ENCODE data around the gene GPX7. TPM values are rescaled to one million over a fixed set of nuclear protein-coding genes. Genes with fewer than 3 reads are reported as not detected.
A peak's percentile ranks its signal among the peaks of the same experiment; 100 is the strongest.
"Not testable (repeated sequence)": the region's sequence is repeated elsewhere in the genome, so short reads cannot be mapped to it uniquely, and the experiment has no call there.

Gene GPX7
- total RNA-seq (2014; rRNA removed; shearing (Covaris generic)), result not detected in 2 replicates

GRCh38 chr1:52601991-52602855 is at the start of gene GPX7:
GPX7 (plus strand) TSS chr1:52602371; CDS start chr1:52602410, 39 bp downstream.
- in situ Hi-C loops (cut with HindIII; ENCODE audit: low sequenced_read_pairs), result no loop called here
- peak; percentile 44 for DNase-seq (ENCODE audit: low spot score)

GRCh38 chr1:52552505-52553361 is 49.4 kb upstream of the GPX7 start, which contains the start of gene TUT4:
TUT4 (minus strand) TSS chr1:52553092; CDS start chr1:52526280, 26,812 bp downstream.
- peak; percentile 83 for DNase-seq (ENCODE audit: low spot score)
- in situ Hi-C loops (cut with HindIII; ENCODE audit: low sequenced_read_pairs), result no loop called here

- in situ Hi-C loops (cut with HindIII; ENCODE audit: low sequenced_read_pairs), result no loop called here
- peak; percentile 69 for DNase-seq (ENCODE audit: low spot score)
These were observed 48.6 kb upstream of the GPX7 start for GRCh38 chr1:52553362-52554266.

- DNase-seq (ENCODE audit: low spot score), result peak; percentile 21
- in situ Hi-C loops (cut with HindIII; ENCODE audit: low sequenced_read_pairs), result no loop called here
These were observed 47.9 kb upstream of the GPX7 start for GRCh38 chr1:52554267-52554640.

GRCh38 chr1:52554756-52555155 is 47.4 kb upstream of the GPX7 start:
- no peak for DNase-seq (ENCODE audit: low spot score)
- in situ Hi-C loops (cut with HindIII; ENCODE audit: low sequenced_read_pairs), result no loop called here

GRCh38 chr1:52556641-52557360 is 45.4 kb upstream of the GPX7 start:
- in situ Hi-C loops (cut with HindIII; ENCODE audit: low sequenced_read_pairs), result no loop called here
- DNase-seq (ENCODE audit: low spot score), result no peak

- DNase-seq (ENCODE audit: low spot score), result no peak
- in situ Hi-C loops (cut with HindIII; ENCODE audit: low sequenced_read_pairs), result no loop called here
These were observed 43.2 kb upstream of the GPX7 start for GRCh38 chr1:52558941-52559340.

GRCh38 chr1:52559875-52560274 is 42.3 kb upstream of the GPX7 start:
- in situ Hi-C loops (cut with HindIII; ENCODE audit: low sequenced_read_pairs), result no loop called here
- no peak for DNase-seq (ENCODE audit: low spot score)

- no peak for DNase-seq (ENCODE audit: low spot score)
- in situ Hi-C loops (cut with HindIII; ENCODE audit: low sequenced_read_pairs), result no loop called here
These were observed 39.4 kb upstream of the GPX7 start for GRCh38 chr1:52562766-52563165.

- DNase-seq (ENCODE audit: low spot score), result no peak
- in situ Hi-C loops (cut with HindIII; ENCODE audit: low sequenced_read_pairs), result no loop called here
These were observed 34.2 kb upstream of the GPX7 start for GRCh38 chr1:52567943-52568342.

GRCh38 chr1:52569449-52570210 is 32.5 kb upstream of the GPX7 start:
- no peak for DNase-seq (ENCODE audit: low spot score)
- in situ Hi-C loops (cut with HindIII; ENCODE audit: low sequenced_read_pairs), result no loop called here

GRCh38 chr1:52571783-52572182 is 30.4 kb upstream of the GPX7 start:
- no peak for DNase-seq (ENCODE audit: low spot score)
- in situ Hi-C loops (cut with HindIII; ENCODE audit: low sequenced_read_pairs), result no loop called here

GRCh38 chr1:52572387-52572786 is 29.8 kb upstream of the GPX7 start:
- DNase-seq (ENCODE audit: low spot score), result no peak
- in situ Hi-C loops (cut with HindIII; ENCODE audit: low sequenced_read_pairs), result no loop called here

- in situ Hi-C loops (cut with HindIII; ENCODE audit: low sequenced_read_pairs), result no loop called here
These were observed 27.6 kb upstream of the GPX7 start for GRCh38 chr1:52574594-52574993.

GRCh38 chr1:52576074-52576473 is 26.1 kb upstream of the GPX7 start:
- in situ Hi-C loops (cut with HindIII; ENCODE audit: low sequenced_read_pairs), result no loop called here

More at GRCh38 chr1:52574594-52574993, 27.6 kb upstream of the GPX7 start:
- DNase-seq (ENCODE audit: low spot score), result no peak

GRCh38 chr1:52578066-52578465 is 24.1 kb upstream of the GPX7 start:
- DNase-seq (ENCODE audit: low spot score); in situ Hi-C loops (cut with HindIII; ENCODE audit: low sequenced_read_pairs): not testable (repeated sequence)

More at GRCh38 chr1:52576074-52576473, 26.1 kb upstream of the GPX7 start:
- no peak for DNase-seq (ENCODE audit: low spot score)

GRCh38 chr1:52579415-52579814 is 22.8 kb upstream of the GPX7 start:
- in situ Hi-C loops (cut with HindIII; ENCODE audit: low sequenced_read_pairs), result no loop called here
- DNase-seq (ENCODE audit: low spot score), result no peak

- in situ Hi-C loops (cut with HindIII; ENCODE audit: low sequenced_read_pairs), result no loop called here
- DNase-seq (ENCODE audit: low spot score), result no peak
These were observed 21.9 kb upstream of the GPX7 start for GRCh38 chr1:52580283-52580682.
